GM10266 (cell line): ENCODE data around the gene NSD1.
"Not testable (repeated sequence)": the region's sequence is repeated elsewhere in the genome, so short reads cannot be mapped to it uniquely, and the experiment has no call there.

ENCODE experiments used
- DNase-seq: peaks from one replicate; pipeline ENCODE4 v3.0.0; 2012; ENCODE audit errors: extremely low spot score
- CTCF ChIP-seq: IDR thresholded peaks from 2 replicates; pipeline ENCODE4 v1.5.1; 2012; ENCODE audit warnings: mild to moderate bottlenecking, low read depth; ENCODE audit not compliant: control insufficient read depth, insufficient read depth; ENCODE audit errors: missing control alignments

The NSD1 gene

GRCh38 chr5:177253252-177253651 is 119.7 kb downstream of the NSD1 start:
- TF ChIP-seq CTCF, result no peak
- DNase-seq, result no peak

- TF ChIP-seq CTCF, result no peak
- DNase-seq, result no peak
Observed at GRCh38 chr5:177256296-177256695, 122.7 kb downstream of the NSD1 start.

GRCh38 chr5:177258711-177259110 is 125.1 kb downstream of the NSD1 start:
- DNase-seq, result not testable (repeated sequence)

GRCh38 chr5:177260961-177261360 is 127.4 kb downstream of the NSD1 start:
- no peak for TF ChIP-seq CTCF

GRCh38 chr5:177261510-177261909 is 127.9 kb downstream of the NSD1 start:
- DNase-seq, result no peak
- no peak for TF ChIP-seq CTCF

More at GRCh38 chr5:177260961-177261360, 127.4 kb downstream of the NSD1 start:
- no peak for DNase-seq

GRCh38 chr5:177264178-177264577 is 130.6 kb downstream of the NSD1 start:
- no peak for TF ChIP-seq CTCF
- no peak for DNase-seq

GRCh38 chr5:177265395-177265794 is 131.8 kb downstream of the NSD1 start:
- TF ChIP-seq CTCF, result no peak
- no peak for DNase-seq

- TF ChIP-seq CTCF, result no peak
- DNase-seq, result no peak
Observed at GRCh38 chr5:177269232-177269895, 135.8 kb downstream of the NSD1 start.
